ENCODE results near the gene LAMTOR3.

The LAMTOR3 gene

GRCh38 chr4:99853999-99854398 lies 40.2 kb downstream of the LAMTOR3 start:
- DNase-seq (no peak), ATAC-seq (replicated peaks) (no peak)
- H3K9me3 Mint-ChIP-seq = peaks cover 4 to 5% of the 10 kb centered on the region in 2 donors
- H3K36me3 Mint-ChIP-seq = peaks cover 60 to 77% of the 10 kb centered on the region in 2 donors
- H3K27ac Mint-ChIP-seq = peak overlapping the region; percentile 32
- no peaks in the 10 kb centered on the region for H3K27me3 Mint-ChIP-seq
- H3K4me3 Mint-ChIP-seq = no peak overlapping the region
- peaks cover 62 to 80% of the 10 kb centered on the region in 2 donors for H3K4me1 Mint-ChIP-seq

GRCh38 chr4:99853190-99853589 lies 41.0 kb downstream of the LAMTOR3 start:
- no peak overlapping the region for H3K4me3 Mint-ChIP-seq
- ATAC-seq (replicated peaks) (no peak), DNase-seq (no peak)
- H3K27me3 Mint-ChIP-seq = no peaks in the 10 kb centered on the region
- H3K9me3 Mint-ChIP-seq = peaks cover 4 to 5% of the 10 kb centered on the region in 2 donors
- peaks cover 65 to 87% of the 10 kb centered on the region in 2 donors for H3K4me1 Mint-ChIP-seq
- H3K36me3 Mint-ChIP-seq = peaks cover 65 to 82% of the 10 kb centered on the region in 2 donors
- peak overlapping the region; percentile 95 for H3K27ac Mint-ChIP-seq

GRCh38 chr4:99852199-99852749 lies 42.0 kb downstream of the LAMTOR3 start:
- DNase-seq (no peak), ATAC-seq (replicated peaks) (peak; percentile 11 to 12)
- peak overlapping the region; percentile 95 for H3K27ac Mint-ChIP-seq
- H3K4me3 Mint-ChIP-seq = peak overlapping the region; percentile 69 to 70
- H3K4me1 Mint-ChIP-seq = peaks cover 68 to 93% of the 10 kb centered on the region in 2 donors
- H3K36me3 Mint-ChIP-seq = peaks cover 67 to 85% of the 10 kb centered on the region in 2 donors
- H3K27me3 Mint-ChIP-seq = no peaks in the 10 kb centered on the region
- peaks cover 5 to 6% of the 10 kb centered on the region in 2 donors for H3K9me3 Mint-ChIP-seq

GRCh38 chr4:99848591-99849001 lies 45.6 kb downstream of the LAMTOR3 start:
- Mint-ChIP-seq H3K27me3 (no peaks in the 10 kb centered on the region), H3K9me3 (peaks cover under 1 to 1% of the 10 kb centered on the region in 2 donors), H3K4me1 (peaks cover 53 to 91% of the 10 kb centered on the region in 2 donors), H3K27ac (peak overlapping the region; percentile 98), H3K36me3 (peaks cover 63 to 77% of the 10 kb centered on the region in 2 donors), H3K4me3 (peak overlapping the region in 1 of 2 donors; percentile 29)
- DNase-seq (no peak), ATAC-seq (replicated peaks) (no peak)

- Mint-ChIP-seq H3K9me3 (peaks cover 1 to 5% of the 10 kb centered on the region in 2 donors), H3K36me3 (peaks cover 62 to 77% of the 10 kb centered on the region in 2 donors), H3K27me3 (no peaks in the 10 kb centered on the region), H3K4me1 (peaks cover 51 to 88% of the 10 kb centered on the region in 2 donors), H3K27ac (peak overlapping the region; percentile 98), H3K4me3 (peak overlapping the region; percentile 46 to 60)
- DNase-seq = peak; percentile 75
- peak; percentile 77 to 82 for ATAC-seq (replicated peaks)
These were observed 46.8 kb downstream of the LAMTOR3 start for GRCh38 chr4:99847362-99847976.

GRCh38 chr4:99846891-99847290 lies 47.3 kb downstream of the LAMTOR3 start:
- ATAC-seq (replicated peaks) (no peak), DNase-seq (no peak)
- H3K4me1 Mint-ChIP-seq = peaks cover 48 to 88% of the 10 kb centered on the region in 2 donors
- H3K9me3 Mint-ChIP-seq = peaks cover 4 to 5% of the 10 kb centered on the region in 2 donors
- peaks cover 60 to 77% of the 10 kb centered on the region in 2 donors for H3K36me3 Mint-ChIP-seq
- H3K4me3 Mint-ChIP-seq = peak overlapping the region; percentile 32 to 46
- peak overlapping the region; percentile 98 for H3K27ac Mint-ChIP-seq
- H3K27me3 Mint-ChIP-seq = no peaks in the 10 kb centered on the region

- DNase-seq = no peak
- peaks cover 67 to 80% of the 10 kb centered on the region in 2 donors for H3K36me3 Mint-ChIP-seq
- peaks cover 48 to 87% of the 10 kb centered on the region in 2 donors for H3K4me1 Mint-ChIP-seq
- peak overlapping the region; percentile 26 to 36 for H3K4me3 Mint-ChIP-seq
- peaks cover 4 to 5% of the 10 kb centered on the region in 2 donors for H3K9me3 Mint-ChIP-seq
- H3K27me3 Mint-ChIP-seq = no peaks in the 10 kb centered on the region
- H3K27ac Mint-ChIP-seq = peak overlapping the region; percentile 86
- no peak for ATAC-seq (replicated peaks)
These were observed 48.3 kb downstream of the LAMTOR3 start for GRCh38 chr4:99845708-99846469.

- ATAC-seq (replicated peaks) (no peak), DNase-seq (no peak)
- Mint-ChIP-seq H3K4me3 (no peak overlapping the region), H3K36me3 (peaks cover 67 to 80% of the 10 kb centered on the region in 2 donors), H3K4me1 (peaks cover 48 to 84% of the 10 kb centered on the region in 2 donors), H3K9me3 (peaks cover 4 to 5% of the 10 kb centered on the region in 2 donors), H3K27ac (peak overlapping the region; percentile 86), H3K27me3 (no peaks in the 10 kb centered on the region)
These were observed 49.0 kb downstream of the LAMTOR3 start for GRCh38 chr4:99845179-99845578.

- peak overlapping the region; percentile 87 for H3K27ac Mint-ChIP-seq
- no peak overlapping the region for H3K4me3 Mint-ChIP-seq
- peaks cover 65 to 77% of the 10 kb centered on the region in 2 donors for H3K36me3 Mint-ChIP-seq
- no peak for ATAC-seq (replicated peaks)
- peaks cover 4 to 5% of the 10 kb centered on the region in 2 donors for H3K9me3 Mint-ChIP-seq
- peaks cover 46 to 81% of the 10 kb centered on the region in 2 donors for H3K4me1 Mint-ChIP-seq
- no peak for DNase-seq
- H3K27me3 Mint-ChIP-seq = no peaks in the 10 kb centered on the region
These were observed 50.2 kb downstream of the LAMTOR3 start for GRCh38 chr4:99844048-99844447.

GRCh38 chr4:99843413-99843812 lies 50.8 kb downstream of the LAMTOR3 start:
- Mint-ChIP-seq H3K27ac (peak overlapping the region; percentile 87), H3K4me1 (peaks cover 46 to 81% of the 10 kb centered on the region in 2 donors), H3K9me3 (peaks cover 4 to 5% of the 10 kb centered on the region in 2 donors), H3K36me3 (peaks cover 67 to 79% of the 10 kb centered on the region in 2 donors), H3K27me3 (no peaks in the 10 kb centered on the region), H3K4me3 (peak overlapping the region in 1 of 2 donors; percentile 5)
- ATAC-seq (replicated peaks) (no peak), DNase-seq (no peak)

GRCh38 chr4:99841129-99841528 lies 53.1 kb downstream of the LAMTOR3 start:
- Mint-ChIP-seq H3K27ac (peak overlapping the region; percentile 70), H3K9me3 (peaks cover 2 to 5% of the 10 kb centered on the region in 2 donors), H3K36me3 (peaks cover 61 to 77% of the 10 kb centered on the region in 2 donors), H3K4me3 (no peak overlapping the region), H3K27me3 (no peaks in the 10 kb centered on the region), H3K4me1 (peaks cover 41 to 64% of the 10 kb centered on the region in 2 donors)
- peak; percentile 75 to 81 for ATAC-seq (replicated peaks)
- no peak for DNase-seq

- Mint-ChIP-seq H3K4me3 (no peak overlapping the region), H3K36me3 (peaks cover 58 to 77% of the 10 kb centered on the region in 2 donors), H3K27me3 (no peaks in the 10 kb centered on the region), H3K4me1 (peaks cover 35 to 63% of the 10 kb centered on the region in 2 donors), H3K27ac (peak overlapping the region; percentile 47), H3K9me3 (peaks cover 2 to 5% of the 10 kb centered on the region in 2 donors)
- no peak for ATAC-seq (replicated peaks)
- DNase-seq = no peak
These were observed 55.3 kb downstream of the LAMTOR3 start for GRCh38 chr4:99838927-99839326.

- peaks cover 28 to 48% of the 10 kb centered on the region in 2 donors for H3K4me1 Mint-ChIP-seq
These were observed 58.3 kb downstream of the LAMTOR3 start for GRCh38 chr4:99835942-99836341.

GRCh38 chr4:99834569-99834968 lies 59.7 kb downstream of the LAMTOR3 start:
- H3K4me1 Mint-ChIP-seq = peaks cover 29 to 55% of the 10 kb centered on the region in 2 donors
- ATAC-seq (replicated peaks) = no peak
- H3K27ac Mint-ChIP-seq = no peak overlapping the region
- no peaks in the 10 kb centered on the region for H3K9me3 Mint-ChIP-seq
- no peak for DNase-seq
- H3K4me3 Mint-ChIP-seq = no peak overlapping the region
- H3K27me3 Mint-ChIP-seq = no peaks in the 10 kb centered on the region
- peaks cover 40 to 63% of the 10 kb centered on the region in 2 donors for H3K36me3 Mint-ChIP-seq

More at GRCh38 chr4:99835942-99836341, 58.3 kb downstream of the LAMTOR3 start:
- no peaks in the 10 kb centered on the region for H3K9me3 Mint-ChIP-seq
- H3K36me3 Mint-ChIP-seq = peaks cover 41 to 63% of the 10 kb centered on the region in 2 donors
- no peak overlapping the region for H3K4me3 Mint-ChIP-seq
- H3K27ac Mint-ChIP-seq = no peak overlapping the region
- no peak for ATAC-seq (replicated peaks)
- no peak for DNase-seq
- no peaks in the 10 kb centered on the region for H3K27me3 Mint-ChIP-seq

All from stimulated activated naive B cell treated with anti-CD40 and anti-IgM and Interleukin-4, amounts not matched to agents 10 μg/mL and 1 μg/mL and 100 μg/mL, for 72 hours (primary cell).